Activated CD4-positive, alpha-beta T cell treated with anti-CD3 and anti-CD28 coated beads, Interleukin-2, Interleukin-4, amounts not matched to agents 100 ng/mL and 50 ng/mL, durations not matched to agents 16 hours and 8 hours (primary cell): Measurements from ENCODE around the gene MLLT6.

Experiments used
- DNase-seq: peaks from one replicate; pipeline ENCODE4 v3.0.0-alpha.2; 2020; ENCODE audit warnings: low spot score

MLLT6 gene

DNA sequence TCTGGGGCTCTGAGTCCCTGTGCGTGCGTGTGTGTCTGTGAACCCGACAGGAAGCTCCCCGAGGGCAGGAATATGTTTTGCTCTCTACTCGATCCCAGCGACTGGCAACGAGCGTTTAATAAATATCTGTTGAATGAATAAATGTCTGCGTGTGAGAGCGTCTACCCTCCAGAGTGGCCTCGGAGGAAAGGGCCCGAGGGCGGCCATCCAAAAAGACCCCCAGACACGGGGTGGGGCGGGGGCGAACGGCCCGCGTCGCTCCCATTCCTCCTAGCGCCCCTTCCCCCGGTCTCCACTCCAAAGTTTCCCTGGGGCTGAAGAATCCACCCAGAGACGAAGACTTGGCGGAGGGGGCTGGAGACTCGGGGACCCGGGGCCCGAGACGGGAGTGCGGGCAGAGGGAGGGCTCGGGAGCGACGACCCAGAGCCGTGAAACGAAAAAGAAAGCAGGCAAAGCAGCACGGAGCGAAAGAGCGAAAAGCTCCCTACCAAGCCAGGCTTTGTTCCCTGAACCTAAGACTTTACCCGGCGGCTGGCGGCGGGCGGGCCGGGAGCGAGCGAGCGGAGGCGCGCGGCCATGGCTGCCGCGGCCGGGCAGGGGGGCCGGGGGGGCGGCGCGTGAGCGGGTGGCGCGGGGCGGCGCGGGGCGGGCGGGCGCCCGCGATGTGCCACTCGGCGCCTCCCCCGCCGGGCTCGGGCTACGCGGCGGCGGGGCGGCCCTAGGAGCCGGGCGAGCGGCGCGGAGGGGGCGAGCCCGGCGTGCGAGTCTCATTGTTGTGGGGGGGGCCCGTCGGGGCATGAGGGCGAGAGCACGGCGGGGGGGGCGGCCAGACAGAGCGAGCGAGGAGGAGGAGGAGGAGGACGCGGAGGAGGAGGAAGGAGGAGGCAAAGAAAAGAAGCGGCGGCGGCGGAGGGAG lies at the start of gene MLLT6:
MLLT6 (plus strand) TSS at position 668 of the 917 bp plus-strand sequence. CDS start 360 bp downstream, outside the sequence.
- DNase-seq: peak; percentile 62

- no peak for DNase-seq
Measured at GRCh38 chr17:38656959-38657823, 47.9 kb upstream of the MLLT6 start.

DNA sequence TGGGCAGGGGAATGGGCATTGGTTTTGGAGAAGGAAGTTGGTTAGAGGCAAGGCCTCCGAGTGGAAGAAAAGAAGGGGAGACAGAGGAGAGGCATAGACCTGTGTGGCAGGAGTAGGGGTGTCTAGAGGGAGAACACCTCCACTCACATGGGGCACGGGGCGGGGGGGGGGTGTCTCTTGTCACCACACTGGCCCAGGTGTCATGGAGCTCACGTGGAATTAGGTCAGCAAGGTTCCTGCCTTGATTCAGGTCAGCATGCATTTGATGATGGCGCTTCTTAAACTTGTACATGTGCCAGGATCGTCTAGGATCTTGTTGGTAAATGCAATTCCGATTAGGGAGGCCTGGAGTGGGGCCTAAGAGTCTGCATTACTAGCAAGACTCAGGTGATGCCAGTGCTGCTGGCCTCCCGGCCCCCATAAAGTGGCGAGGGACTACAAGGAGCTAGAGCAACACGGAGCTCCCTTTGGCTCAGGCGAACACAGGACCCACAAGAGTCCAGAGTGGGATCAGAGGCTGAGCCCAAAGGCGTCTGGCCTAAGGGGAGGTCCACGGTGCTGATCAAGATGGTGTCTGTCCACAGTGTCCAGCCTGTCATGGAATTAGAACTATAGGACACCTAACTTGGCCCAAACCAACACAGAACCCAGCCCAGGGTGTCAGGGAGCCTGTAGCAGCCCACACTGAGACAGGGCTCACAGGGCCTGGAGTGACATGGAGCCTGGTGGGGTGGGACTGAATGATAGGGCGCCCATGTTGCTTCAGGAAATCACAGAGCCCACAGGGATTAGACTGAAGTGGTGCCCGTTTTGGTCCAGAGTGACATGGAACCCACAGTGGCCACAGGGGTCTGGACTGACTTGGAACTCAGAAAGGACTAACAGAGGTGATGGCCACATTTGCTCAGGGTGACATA lies 47.0 kb upstream of the MLLT6 start:
- DNase-seq: no peak

- DNase-seq: no peak
Measured at GRCh38 chr17:38658741-38659345, 46.2 kb upstream of the MLLT6 start.

DNA sequence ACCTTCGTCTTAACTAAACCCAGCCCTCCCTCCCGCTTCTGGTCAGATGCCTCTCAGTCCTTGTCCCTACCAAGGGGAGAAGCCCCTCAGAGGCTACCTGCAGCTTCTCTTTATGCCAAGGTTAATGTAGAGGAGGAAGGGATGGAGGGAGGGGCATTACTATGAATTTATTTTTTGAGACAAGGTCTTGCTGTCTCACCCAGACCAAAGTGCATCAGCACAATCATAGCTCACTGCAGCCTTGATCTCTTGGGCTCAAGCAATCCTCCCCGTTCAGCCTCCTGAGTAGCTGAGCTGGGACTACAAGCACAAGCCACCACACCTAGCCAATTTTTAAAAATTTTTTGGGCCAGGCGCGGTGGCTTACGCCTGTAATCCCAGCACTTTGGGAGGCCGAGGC lies 45.7 kb upstream of the MLLT6 start:
- no peak for DNase-seq

GRCh38 chr17:38660097-38661025 lies 44.7 kb upstream of the MLLT6 start:
- no peak for DNase-seq

DNA sequence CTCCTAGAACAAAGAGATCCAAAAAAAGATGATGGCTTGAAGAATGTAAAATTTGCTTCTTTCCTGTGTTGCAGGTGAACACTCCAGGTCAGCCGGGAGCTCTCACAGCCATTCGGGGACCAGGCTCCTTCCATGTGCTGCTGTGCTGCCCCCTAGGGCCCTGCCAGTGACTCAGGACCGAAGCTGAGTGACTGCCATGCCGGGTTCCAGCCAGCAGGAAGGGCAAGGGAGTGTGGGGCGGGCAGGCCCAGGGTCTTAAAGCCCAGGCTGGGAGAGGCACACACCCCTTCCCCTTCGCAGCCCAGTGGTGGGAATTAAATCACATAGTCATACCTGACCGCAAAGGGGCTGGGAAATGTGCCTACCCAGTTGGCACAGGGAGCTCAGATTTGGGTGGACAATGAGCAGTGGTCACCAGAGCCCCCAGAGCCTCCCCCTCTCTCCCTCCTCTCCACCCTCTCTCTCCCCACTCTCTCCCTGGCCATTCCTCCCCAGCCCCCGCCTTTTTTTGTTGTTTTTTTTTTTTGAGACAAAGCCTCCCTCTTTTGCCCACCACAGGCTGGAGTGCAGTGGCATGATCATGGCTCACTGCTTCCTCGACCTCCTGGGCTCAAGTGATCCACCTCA lies 41.8 kb upstream of the MLLT6 start:
- peak; percentile 45 for DNase-seq

GRCh38 chr17:38663964-38664644 lies 41.0 kb upstream of the MLLT6 start:
- no peak for DNase-seq

DNA sequence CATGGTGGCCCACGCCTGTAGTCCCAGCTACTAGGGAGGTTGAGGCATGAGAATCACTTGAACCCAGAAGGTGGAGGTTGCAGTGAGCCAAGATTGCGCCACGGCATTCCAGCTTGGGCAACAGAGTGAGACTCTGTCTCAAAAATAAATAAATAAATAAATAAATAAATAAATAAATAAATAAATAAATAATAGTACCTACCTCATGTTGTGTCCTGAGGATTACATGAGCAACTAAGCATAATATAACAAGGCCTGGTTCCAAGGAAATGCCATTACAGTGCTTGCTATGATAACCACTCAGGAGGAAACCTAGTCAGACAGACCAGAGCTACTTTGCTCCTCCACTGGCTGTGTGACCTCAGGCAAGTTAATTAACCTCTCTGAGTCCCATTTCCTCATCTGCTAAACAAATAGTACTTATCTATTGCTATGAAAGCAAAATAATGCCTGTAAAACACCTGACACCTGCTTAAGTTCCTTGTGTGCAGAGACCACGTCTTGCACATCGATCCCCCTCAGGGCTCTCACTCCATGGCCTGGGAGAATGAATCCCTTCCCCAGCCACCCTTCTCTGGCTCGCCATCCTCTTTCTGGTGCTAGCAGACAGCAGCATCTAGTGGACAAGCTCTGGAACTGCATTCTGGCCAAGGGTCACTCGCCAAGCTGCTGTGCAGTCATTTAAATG lies 37.8 kb upstream of the MLLT6 start:
- peak; percentile 77 for DNase-seq

GRCh38 chr17:38667787-38668122 lies 37.3 kb upstream of the MLLT6 start:
- DNase-seq: no peak

DNA sequence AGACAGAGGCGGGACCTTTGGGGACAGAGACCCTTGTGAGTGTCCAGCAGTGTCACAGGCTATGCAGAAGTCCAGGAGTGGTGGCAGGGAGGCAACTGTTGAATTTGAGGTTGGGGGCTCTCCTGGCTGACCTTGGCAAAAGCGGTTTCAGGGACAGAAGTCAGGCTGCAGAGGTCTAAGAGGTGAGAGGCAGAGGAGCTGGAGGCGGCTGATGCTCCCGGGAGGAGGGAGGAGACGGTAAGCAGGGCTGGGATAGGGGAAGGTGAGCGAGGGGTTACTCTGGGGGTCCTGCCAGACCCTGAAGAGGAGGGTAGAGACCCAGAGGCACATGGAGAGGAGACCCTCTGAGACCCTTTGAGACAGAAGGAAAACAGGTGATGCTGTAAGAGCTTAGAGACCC lies 35.6 kb upstream of the MLLT6 start:
- no peak for DNase-seq

DNA sequence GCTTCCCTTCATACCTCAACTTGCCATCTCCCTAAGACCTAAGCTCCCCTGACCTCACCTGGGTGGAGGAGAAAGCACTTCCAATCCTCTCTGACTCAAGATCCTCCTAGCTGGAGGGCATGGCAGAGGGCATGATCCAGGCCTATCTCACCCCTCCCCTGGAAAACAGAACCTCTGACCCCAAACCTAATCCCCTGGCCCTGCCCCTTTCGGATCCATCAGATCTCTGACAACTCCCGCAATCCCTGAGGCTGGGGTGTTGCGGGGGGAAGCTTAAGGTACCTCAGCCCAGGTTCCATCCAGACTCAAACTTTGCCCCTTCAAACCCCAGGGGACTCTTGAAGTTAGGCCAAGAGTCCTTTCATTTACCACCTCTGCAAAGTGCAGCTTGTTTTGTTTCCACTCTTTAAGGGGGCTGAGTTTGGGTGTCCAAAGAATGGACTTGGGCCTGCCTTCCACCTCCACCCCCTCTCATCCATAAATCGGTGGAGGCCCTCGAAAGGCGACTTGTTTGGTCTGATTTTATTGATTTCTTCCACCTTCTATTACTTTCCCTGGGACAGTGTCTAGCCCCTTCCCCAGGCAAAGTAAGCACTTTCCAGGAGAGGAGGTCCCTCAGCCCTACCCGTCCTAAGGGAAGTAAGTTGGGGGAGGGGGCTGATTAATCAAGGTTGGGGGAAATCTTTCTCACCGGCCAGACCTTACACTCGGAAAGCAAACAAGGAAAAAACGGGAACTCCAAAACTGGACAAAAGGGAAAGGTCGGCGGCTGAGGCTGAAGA lies 32.9 kb upstream of the MLLT6 start:
- DNase-seq: no peak

DNA sequence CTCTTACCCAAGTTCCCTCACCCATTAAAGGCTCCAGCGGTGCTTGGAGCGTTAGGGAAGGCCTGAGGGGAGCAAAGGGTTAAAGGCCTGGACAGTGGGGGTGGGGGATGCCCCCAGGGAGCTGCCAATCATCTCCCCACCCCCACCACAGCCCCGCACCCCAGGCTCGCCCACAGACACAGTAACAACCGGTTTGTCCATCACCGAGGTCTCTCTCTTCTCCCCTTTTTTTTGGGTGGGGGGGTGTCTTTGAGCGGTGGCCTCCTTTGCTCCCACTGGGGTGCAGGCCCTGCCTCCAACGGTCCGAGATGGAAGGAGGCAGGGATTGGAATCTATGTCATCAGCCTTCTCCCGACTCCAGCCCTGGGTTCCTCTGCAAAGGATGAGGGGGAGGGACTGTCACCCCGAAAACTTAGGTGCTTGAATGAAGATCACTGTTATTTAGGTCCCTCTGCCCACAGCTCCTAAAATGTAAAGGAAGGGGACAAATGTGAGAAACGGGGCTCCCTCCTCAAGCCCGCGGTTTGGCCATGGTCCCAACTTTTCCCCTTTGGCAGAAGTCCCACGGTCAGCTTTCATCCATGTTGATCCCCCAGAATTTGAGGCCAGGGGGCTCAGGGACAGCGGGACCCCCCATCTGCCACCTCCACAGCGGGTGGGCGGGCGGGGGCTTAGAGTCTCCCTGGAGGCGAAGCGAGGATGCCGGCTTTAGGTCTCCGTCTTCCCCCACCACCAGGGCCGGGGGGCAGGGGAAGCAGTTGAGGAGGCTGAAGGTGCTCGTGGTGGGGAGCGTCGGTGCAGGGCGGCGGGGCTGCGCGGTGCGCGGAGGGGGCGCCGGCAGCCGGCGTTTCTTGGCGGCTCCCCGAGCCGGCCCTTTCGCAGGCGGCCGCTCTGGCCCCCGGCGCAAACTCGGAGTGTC lies 32.0 kb upstream of the MLLT6 start:
- DNase-seq: no peak

DNA sequence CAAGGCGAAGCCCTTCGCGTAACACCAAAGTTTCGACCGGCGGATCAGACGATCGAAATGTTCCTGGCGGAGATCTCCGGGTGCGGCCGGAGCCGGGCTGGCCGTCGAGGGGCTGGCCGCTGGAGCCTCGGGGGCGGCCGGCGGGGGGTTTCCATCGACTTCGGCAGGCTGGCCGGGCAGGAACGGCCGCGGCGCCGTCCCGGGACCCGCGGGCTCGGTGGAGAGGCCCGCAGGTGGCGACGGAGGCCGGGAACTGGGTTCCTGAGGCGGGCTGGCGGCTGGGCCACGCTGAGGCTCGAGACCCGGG lies 31.4 kb upstream of the MLLT6 start:
- DNase-seq: no peak

DNA sequence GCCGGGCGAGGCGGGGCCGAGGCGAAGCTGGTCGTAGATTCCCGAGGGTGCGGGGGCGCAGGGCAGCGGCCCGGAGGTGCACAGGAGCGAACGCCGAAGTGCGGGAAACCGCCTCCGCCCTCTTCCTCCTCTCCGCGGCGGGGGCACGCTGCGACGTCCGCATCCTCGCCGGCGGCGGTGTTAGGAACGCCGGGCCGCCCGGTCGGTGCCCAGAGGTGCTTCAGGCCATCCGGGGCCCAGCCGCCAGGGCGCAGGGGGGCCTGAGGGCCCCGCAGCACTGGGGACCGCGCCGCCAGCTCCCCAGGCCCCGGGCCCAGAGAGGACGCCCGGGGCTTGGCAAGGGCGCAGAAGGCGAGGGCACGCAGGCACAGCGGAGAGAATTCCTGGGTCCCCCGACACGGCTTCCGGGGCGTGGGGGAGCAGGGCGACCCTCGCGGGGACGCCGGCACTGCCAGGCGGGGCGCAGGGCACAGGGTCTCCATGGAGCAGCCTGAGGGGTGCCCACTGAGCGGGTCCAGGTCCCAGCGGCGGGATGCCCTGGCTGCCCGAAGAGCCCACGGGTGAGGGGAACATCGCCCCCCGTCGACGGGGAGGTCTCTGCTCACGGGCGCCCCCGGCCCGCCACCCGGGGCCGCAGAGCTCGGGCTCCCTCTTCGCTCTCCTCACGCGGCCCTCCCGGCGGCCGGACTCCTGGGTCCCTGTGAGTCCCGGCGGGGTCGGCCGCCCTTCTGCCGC lies 30.9 kb upstream of the MLLT6 start:
- peak; percentile 19 for DNase-seq
